ENCODE results near the gene PRR14L.
A peak's percentile ranks its signal among the peaks of the same experiment; 100 is the strongest.
"Not testable (repeated sequence)": the region's sequence is repeated elsewhere in the genome, so short reads cannot be mapped to it uniquely, and the experiment has no call there.

Gene PRR14L

DNA sequence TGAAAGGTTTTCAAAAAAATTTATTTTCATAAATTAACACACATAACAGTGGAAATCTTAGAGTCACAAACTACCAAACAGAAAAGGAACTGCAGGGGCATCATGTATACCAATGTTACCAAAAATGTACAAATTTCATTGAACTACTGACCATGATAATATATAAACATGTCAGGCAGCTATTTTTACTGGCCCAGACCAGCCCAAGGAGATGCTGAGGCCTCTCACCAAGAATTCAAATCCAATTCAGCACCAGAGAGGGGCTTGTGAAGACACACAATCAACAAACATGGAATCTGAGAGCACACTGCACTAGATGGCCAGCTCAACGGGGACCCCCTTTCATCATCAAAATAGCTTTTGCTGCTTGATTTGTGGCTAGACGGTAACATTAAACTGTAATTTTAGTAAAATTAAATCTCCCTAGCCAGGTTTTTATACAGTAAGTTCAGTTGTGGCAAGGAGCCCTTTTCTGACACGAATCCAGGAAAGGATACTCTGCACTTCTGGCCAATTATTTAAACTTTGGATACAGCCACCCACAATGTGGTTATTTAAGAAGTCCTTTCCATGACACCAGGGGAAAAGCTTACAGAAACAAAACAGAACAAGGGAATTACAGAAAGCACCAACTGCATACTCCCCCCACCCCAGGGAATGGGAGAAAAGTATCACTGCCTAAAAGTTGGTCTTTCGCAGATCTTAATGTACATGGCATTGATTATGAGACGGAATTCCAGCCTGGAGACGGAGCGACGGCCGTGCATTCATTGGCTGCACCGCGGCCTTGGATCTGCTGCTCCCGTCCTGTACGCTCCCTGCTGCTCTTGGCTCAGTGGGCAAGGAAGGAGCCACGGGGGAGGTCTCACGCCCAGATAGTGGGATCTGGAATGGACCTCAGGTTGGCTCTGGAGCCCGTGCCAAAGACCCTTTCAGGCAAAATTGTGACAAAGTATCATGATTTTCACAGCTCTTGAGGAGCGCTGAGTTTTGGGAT is 68.3 kb downstream of the PRR14L start:
- no peak for DNase-seq

- no peak for DNase-seq
These were observed 69.0 kb downstream of the PRR14L start for GRCh38 chr22:31680861-31681341.

GRCh38 chr22:31678748-31679147 is 71.2 kb downstream of the PRR14L start:
- DNase-seq: no peak

GRCh38 chr22:31676700-31677099 is 73.2 kb downstream of the PRR14L start:
- peak; percentile 63 to 68 for DNase-seq

DNA sequence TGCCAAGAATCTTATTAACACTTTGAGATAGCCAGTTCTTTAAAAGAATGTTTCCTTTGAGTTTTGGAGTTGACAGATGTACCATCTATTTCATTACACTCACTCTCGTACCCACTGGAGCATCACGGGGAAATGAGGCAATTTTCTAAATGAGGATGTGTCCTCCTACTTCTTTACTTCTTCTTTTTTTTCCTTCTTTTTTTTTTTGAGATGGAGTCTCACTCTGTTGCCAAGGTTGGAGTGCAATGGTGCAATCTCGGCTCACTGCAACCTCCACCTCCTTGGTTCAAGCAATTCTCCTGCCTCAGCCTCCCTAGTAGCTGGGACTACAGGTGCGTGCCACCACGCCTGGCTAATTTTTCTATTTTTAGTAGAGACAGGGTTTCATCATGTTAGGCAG is 75.7 kb downstream of the PRR14L start:
- DNase-seq: peak; percentile 85 to 92

DNA sequence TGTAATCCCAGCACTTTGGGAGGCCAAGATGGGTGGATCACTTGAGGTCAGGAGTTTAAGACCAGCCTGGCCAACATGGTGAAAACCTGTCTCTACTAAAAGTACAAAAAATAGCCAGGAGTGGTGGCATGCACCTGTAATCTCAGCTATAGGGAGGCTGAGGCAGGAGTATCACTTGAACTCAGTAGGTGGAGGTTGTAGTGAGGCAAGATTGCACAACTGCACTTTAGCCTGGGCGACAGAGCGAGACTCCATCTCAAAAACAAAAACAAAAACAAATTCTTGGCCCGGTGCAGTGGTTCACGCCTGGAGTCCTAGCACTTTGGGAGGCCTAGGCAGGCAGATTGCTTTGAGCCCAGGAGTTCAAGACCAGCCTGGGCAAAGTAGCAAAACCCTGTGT is 81.1 kb downstream of the PRR14L start:
- not testable (repeated sequence) for DNase-seq

- DNase-seq: no peak
These were observed 87.3 kb downstream of the PRR14L start for GRCh38 chr22:31662668-31663037.

- DNase-seq: peak; percentile 84 to 91
These were observed 87.9 kb downstream of the PRR14L start, which contains the start of gene PISD for GRCh38 chr22:31661851-31662667. Gene PISD, minus strand, starts transcription at chr22:31662215. Its CDS starts 7 bp downstream, at chr22:31662208.

DNA sequence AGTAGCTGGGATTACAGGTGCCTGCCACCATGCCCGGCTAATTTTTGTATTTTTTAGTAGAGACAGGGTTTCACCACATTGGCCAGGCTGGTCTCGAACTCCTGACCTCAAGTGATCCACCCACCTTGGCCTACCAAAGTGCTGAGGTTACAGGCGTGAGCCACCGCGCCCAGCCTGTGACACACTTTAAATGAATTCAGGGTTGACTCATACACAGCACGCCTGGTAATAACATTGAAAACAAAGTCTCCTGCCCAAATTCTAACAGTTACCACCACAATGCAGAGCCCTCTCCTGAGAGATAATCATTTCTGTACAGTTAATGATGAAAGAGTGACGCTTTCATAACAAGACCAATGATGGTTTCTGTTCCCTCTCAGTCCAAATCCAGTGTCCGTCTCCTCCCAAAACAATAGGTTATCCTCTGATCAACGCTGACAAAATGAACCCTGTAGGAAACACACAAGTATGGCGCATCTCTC is 89.0 kb downstream of the PRR14L start:
- not testable (repeated sequence) for DNase-seq

- no peak for DNase-seq
These were observed 90.7 kb downstream of the PRR14L start for GRCh38 chr22:31659246-31659645.

DNA sequence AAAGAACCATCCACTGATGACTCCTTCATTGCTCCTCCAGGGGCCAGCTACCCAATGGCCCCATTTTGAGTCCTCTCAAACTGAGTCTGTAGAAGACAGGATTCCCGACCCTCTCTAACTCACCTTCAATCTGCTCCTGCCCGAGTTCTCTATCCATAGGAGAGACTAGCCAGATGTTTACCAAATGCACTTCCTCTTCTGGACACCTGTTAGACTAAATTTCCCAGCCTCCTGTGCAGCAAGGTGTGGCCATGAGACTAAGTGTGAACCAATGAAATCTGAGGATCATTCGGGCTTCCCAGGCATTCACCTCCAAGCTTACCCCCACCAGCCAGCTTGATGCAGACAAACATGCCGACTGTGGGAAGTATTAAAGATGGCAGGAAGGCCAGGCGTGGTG is 95.5 kb downstream of the PRR14L start:
- DNase-seq: no peak

DNA sequence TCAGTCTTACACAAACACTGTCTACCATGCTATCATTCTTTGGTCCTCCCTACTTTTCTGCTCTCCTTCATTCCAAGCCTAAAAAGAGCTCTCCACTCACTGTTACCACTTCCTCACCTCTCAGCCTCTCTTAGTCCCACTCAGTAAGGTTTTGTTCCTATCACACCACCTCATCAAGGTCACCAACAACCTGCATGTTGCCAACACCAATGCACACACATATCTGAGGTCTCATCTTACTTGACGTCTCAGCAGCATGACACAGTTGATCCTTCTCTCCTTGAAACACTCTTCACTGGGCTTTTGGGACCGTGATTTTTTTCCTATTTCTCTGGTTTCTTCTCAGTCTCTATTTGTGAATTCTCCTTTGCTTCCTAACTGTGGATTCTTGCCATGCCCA is 96.0 kb downstream of the PRR14L start:
- no peak for DNase-seq

DNA sequence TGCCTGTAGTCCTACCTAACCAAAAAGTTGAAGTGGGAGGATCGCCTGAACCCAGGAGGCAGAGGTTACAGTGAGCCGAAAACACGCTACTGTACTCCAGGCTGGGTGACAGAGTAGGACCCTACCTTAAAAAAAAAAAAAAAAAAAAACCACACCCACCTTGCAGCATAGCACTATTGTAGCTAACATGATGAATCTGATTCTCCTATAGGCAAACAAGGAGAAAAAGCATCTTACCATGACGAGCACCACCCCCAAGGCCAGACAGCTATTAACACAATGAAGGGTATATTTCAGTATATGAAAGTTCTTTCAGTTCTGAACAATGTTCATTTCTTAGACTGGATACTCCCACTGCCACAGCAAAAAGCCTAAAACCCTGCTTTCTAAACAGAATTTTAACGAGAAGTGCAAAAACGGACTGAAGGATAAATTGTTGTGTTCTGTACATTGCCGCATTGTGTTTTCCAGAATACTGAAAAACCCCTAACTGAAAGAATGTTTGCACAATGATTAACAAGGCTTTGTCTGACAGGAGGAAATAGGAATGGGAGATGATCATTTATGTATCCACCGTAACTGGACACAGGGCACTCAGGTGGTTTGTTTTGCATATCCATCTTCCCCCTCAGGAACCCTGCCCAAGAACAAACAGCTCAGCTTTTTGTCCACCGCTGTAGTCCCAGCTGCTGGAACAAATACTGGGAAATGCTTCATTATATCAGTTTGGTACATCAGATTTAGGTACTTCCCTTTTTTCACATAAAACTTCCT is 96.8 kb downstream of the PRR14L start:
- DNase-seq: no peak

DNA sequence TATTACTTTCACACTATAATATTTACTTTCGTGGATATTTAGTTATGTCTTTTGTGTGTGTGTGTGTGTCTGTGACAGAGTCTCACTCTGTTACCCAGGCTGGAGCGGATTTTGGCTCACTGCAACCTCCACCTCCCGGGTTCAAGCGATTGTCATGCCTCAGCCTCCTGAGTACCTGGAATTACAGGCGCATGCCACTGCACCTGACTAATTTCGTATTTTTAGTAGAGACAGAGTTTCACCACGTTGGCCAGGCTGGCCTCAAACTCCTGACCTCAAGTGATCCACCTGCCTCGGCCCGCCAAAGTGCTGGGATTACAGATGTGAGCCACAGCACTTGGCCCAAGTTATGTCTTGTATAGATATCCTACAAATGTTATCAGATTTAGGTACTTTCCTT is 97.8 kb downstream of the PRR14L start:
- DNase-seq: no peak

- DNase-seq: no peak
These were observed 98.3 kb downstream of the PRR14L start for GRCh38 chr22:31651664-31652063.

DNA sequence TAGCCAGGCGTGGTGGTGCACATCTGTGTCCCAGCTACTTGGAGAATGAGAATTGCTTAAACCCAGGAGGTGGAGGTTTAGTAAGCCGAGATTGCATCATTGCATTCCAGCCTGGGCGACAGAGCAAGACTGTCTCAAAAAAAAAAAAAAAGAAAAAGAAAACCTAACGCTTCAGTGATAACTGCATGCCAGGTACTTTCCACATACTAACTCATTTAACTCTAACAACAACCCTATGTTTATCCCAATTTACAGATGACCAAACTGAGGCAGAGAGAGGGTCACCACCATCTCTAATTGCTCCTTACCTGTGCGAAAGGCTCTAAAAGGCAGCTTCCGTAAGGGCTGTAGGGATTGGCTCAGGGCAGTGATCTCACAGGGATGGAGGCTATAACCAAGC is 99.5 kb downstream of the PRR14L start:
- DNase-seq: peak in 1 of 2 experiments; percentile 8

DNA sequence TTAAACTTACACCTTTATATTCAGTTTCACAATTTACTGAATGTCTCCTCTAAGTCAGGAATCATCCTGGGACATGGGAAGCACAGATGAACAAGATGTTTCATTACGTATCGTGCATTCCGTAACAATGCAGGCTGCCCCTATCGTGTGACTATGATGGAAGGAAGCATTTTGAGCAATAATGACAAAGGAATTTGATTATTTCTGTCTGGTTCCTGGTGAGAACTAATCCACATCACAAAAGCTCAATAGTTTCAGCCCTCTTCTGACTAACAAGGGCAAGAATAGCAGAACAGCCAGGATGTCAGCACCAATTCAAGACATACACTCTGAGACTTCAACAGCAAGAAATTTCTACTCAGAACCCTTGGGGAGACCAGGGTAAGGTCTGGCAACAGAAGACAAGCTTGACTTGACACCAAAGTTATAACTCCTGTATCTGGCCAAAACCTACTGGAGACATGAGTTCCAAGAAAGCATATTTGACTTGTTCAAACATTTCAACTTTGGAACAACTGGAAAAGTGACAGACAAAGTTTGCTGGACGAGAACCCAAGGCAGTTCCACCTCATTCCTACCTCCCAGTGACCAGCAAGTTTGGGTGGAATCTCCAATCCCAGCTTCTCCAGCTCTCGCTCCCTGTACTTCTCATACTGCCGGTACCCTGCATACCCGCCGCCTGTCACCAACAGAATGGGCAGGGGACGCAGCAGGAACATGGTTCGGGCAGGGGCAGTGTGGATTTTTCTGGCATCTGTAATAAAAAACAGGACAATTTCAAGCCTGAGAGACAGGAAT is 102.2 kb downstream of the PRR14L start:
- DNase-seq: no peak

DNA sequence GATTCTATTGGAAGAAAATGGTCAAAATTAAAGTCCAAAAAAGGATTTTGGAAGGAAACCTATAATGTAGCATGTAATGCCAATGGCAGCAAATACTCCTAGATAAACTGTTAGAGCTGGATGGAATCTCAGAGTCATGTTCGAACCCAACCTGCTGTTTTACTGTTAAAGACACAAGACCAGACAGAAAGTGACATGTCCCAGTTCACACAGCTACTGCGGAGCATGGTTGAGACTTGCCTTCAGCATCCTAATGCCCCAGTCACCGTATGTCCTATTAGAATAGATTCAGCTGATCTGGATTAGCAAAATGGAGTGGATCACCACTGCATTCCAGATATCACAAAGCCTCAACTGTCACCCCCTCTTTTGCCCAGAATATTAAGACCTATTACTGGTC is 102.9 kb downstream of the PRR14L start:
- no peak for DNase-seq

- no peak for DNase-seq
These were observed 103.5 kb downstream of the PRR14L start for GRCh38 chr22:31646186-31647019.

DNA sequence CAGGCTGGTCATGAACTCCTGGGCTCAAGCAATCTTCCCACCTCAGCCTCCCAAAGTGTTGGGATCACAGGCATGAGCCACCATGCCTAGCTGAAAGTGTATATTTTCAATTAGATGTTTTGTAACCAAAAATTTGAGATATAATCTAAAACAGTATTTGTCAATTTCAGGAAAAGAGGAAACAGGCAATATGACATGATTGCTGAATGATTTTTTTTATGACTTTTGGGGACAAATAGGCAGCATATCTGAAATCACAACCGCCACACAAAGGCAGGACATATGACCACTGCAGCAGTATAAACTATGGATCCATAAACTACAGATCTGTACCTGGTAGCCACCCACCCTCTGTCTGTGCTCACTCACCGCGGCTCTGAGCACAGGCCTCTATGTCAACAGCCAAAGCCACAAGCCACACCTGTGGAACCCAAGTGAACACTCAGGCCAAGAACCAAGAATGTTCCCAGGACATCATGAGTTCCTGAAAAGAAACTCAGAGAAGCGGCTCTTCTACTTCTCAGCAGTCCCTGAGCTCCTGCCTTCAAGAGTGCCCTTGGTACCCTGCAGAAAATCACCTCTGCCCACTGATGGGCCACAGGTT is 110.4 kb downstream of the PRR14L start:
- DNase-seq: peak in 1 of 2 experiments; percentile 6
